ENCODE results near the gene MBTPS1.

Gene MBTPS1

GRCh38 chr16:84088695-84089395 lies 27.9 kb downstream of the MBTPS1 start:
- no peaks in the 10 kb centered on the region for H3K27me3 ChIP-seq (ENCODE audit: control insufficient read depth in 5 of 5, insufficient read depth in 4 of 5, low read length in 5 of 5)
- no peak overlapping the region for H3K4me3 ChIP-seq (ENCODE audit: low read depth in 1 of 5, low read length in 5 of 5)
- H3K9ac ChIP-seq (ENCODE audit: low read length in 5 of 5): no peak overlapping the region
- H3K27ac ChIP-seq (ENCODE audit: low read depth, low read length): no peak overlapping the region
- no peaks in the 10 kb centered on the region for H3K9me3 ChIP-seq (ENCODE audit: control insufficient read depth in 5 of 5, low read length in 5 of 5)
- peaks cover 30 to 93% (median 91%) of the 10 kb centered on the region in 5 donors for H3K36me3 ChIP-seq (ENCODE audit: control insufficient read depth in 5 of 5, insufficient read depth in 5 of 5, low read length in 5 of 5)
- peaks cover 0 to 3% (median 0%) of the 10 kb centered on the region in 5 donors for H3K4me1 ChIP-seq (ENCODE audit: control insufficient read depth in 5 of 5, insufficient read depth in 5 of 5, low read length in 5 of 5)

- H3K4me3 ChIP-seq (ENCODE audit: low read depth in 1 of 5, low read length in 5 of 5): no peak overlapping the region
- H3K27ac ChIP-seq (ENCODE audit: low read depth, low read length): no peak overlapping the region
- H3K27me3 ChIP-seq (ENCODE audit: control insufficient read depth in 5 of 5, insufficient read depth in 4 of 5, low read length in 5 of 5): no peaks in the 10 kb centered on the region
- no peak overlapping the region for H3K9ac ChIP-seq (ENCODE audit: low read length in 5 of 5)
- no peaks in the 10 kb centered on the region for H3K9me3 ChIP-seq (ENCODE audit: control insufficient read depth in 5 of 5, low read length in 5 of 5)
- H3K4me1 ChIP-seq (ENCODE audit: control insufficient read depth in 5 of 5, insufficient read depth in 5 of 5, low read length in 5 of 5): peaks cover 0 to 6% (median 3%) of the 10 kb centered on the region in 5 donors
- H3K36me3 ChIP-seq (ENCODE audit: control insufficient read depth in 5 of 5, insufficient read depth in 5 of 5, low read length in 5 of 5): peaks cover 30 to 91% (median 86%) of the 10 kb centered on the region in 5 donors
Measured at GRCh38 chr16:84087466-84088151, 29.1 kb downstream of the MBTPS1 start.

- H3K36me3 ChIP-seq (ENCODE audit: control insufficient read depth in 5 of 5, insufficient read depth in 5 of 5, low read length in 5 of 5): peaks cover 27 to 91% (median 86%) of the 10 kb centered on the region in 5 donors
- no peak overlapping the region for H3K4me3 ChIP-seq (ENCODE audit: low read depth in 1 of 5, low read length in 5 of 5)
- H3K9ac ChIP-seq (ENCODE audit: low read length in 5 of 5): no peak overlapping the region
- H3K9me3 ChIP-seq (ENCODE audit: control insufficient read depth in 5 of 5, low read length in 5 of 5): no peaks in the 10 kb centered on the region
- H3K27ac ChIP-seq (ENCODE audit: low read depth, low read length): no peak overlapping the region
- H3K4me1 ChIP-seq (ENCODE audit: control insufficient read depth in 5 of 5, insufficient read depth in 5 of 5, low read length in 5 of 5): peaks cover 0 to 6% (median 3%) of the 10 kb centered on the region in 5 donors
- no peaks in the 10 kb centered on the region for H3K27me3 ChIP-seq (ENCODE audit: control insufficient read depth in 5 of 5, insufficient read depth in 4 of 5, low read length in 5 of 5)
Measured at GRCh38 chr16:84087001-84087400, 29.7 kb downstream of the MBTPS1 start.

GRCh38 chr16:84086341-84086740 lies 30.4 kb downstream of the MBTPS1 start:
- no peaks in the 10 kb centered on the region for H3K27me3 ChIP-seq (ENCODE audit: control insufficient read depth in 5 of 5, insufficient read depth in 4 of 5, low read length in 5 of 5)
- no peak overlapping the region for H3K4me3 ChIP-seq (ENCODE audit: low read depth in 1 of 5, low read length in 5 of 5)
- H3K9ac ChIP-seq (ENCODE audit: low read length in 5 of 5): no peak overlapping the region
- no peaks in the 10 kb centered on the region for H3K9me3 ChIP-seq (ENCODE audit: control insufficient read depth in 5 of 5, low read length in 5 of 5)
- peaks cover 0 to 6% (median 3%) of the 10 kb centered on the region in 5 donors for H3K4me1 ChIP-seq (ENCODE audit: control insufficient read depth in 5 of 5, insufficient read depth in 5 of 5, low read length in 5 of 5)
- peaks cover 23 to 91% (median 86%) of the 10 kb centered on the region in 5 donors for H3K36me3 ChIP-seq (ENCODE audit: control insufficient read depth in 5 of 5, insufficient read depth in 5 of 5, low read length in 5 of 5)
- H3K27ac ChIP-seq (ENCODE audit: low read depth, low read length): no peak overlapping the region

GRCh38 chr16:84085773-84086172 lies 31.0 kb downstream of the MBTPS1 start:
- peaks cover 22 to 91% (median 87%) of the 10 kb centered on the region in 5 donors for H3K36me3 ChIP-seq (ENCODE audit: control insufficient read depth in 5 of 5, insufficient read depth in 5 of 5, low read length in 5 of 5)
- H3K27me3 ChIP-seq (ENCODE audit: control insufficient read depth in 5 of 5, insufficient read depth in 4 of 5, low read length in 5 of 5): no peaks in the 10 kb centered on the region
- no peak overlapping the region for H3K9ac ChIP-seq (ENCODE audit: low read length in 5 of 5)
- no peak overlapping the region for H3K27ac ChIP-seq (ENCODE audit: low read depth, low read length)
- no peak overlapping the region for H3K4me3 ChIP-seq (ENCODE audit: low read depth in 1 of 5, low read length in 5 of 5)
- H3K9me3 ChIP-seq (ENCODE audit: control insufficient read depth in 5 of 5, low read length in 5 of 5): no peaks in the 10 kb centered on the region
- peaks cover 0 to 6% (median 3%) of the 10 kb centered on the region in 5 donors for H3K4me1 ChIP-seq (ENCODE audit: control insufficient read depth in 5 of 5, insufficient read depth in 5 of 5, low read length in 5 of 5)

GRCh38 chr16:84085271-84085667 lies 31.5 kb downstream of the MBTPS1 start:
- Histone ChIP-seq H3K9ac (ENCODE audit: low read length in 5 of 5) (no peak overlapping the region), H3K9me3 (ENCODE audit: control insufficient read depth in 5 of 5, low read length in 5 of 5) (no peaks in the 10 kb centered on the region), H3K27ac (ENCODE audit: low read depth, low read length) (no peak overlapping the region), H3K36me3 (ENCODE audit: control insufficient read depth in 5 of 5, insufficient read depth in 5 of 5, low read length in 5 of 5) (peaks cover 20 to 91% (median 88%) of the 10 kb centered on the region in 5 donors), H3K4me1 (ENCODE audit: control insufficient read depth in 5 of 5, insufficient read depth in 5 of 5, low read length in 5 of 5) (peaks cover 0 to 6% (median 3%) of the 10 kb centered on the region in 5 donors), H3K4me3 (ENCODE audit: low read depth in 1 of 5, low read length in 5 of 5) (no peak overlapping the region), H3K27me3 (ENCODE audit: control insufficient read depth in 5 of 5, insufficient read depth in 4 of 5, low read length in 5 of 5) (no peaks in the 10 kb centered on the region)

- H3K4me1 ChIP-seq (ENCODE audit: control insufficient read depth in 5 of 5, insufficient read depth in 5 of 5, low read length in 5 of 5): peaks cover 0 to 6% (median 3%) of the 10 kb centered on the region in 5 donors
- no peak overlapping the region for H3K4me3 ChIP-seq (ENCODE audit: low read depth in 1 of 5, low read length in 5 of 5)
- no peak overlapping the region for H3K27ac ChIP-seq (ENCODE audit: low read depth, low read length)
- H3K27me3 ChIP-seq (ENCODE audit: control insufficient read depth in 5 of 5, insufficient read depth in 4 of 5, low read length in 5 of 5): no peaks in the 10 kb centered on the region
- peaks cover 16 to 91% (median 88%) of the 10 kb centered on the region in 5 donors for H3K36me3 ChIP-seq (ENCODE audit: control insufficient read depth in 5 of 5, insufficient read depth in 5 of 5, low read length in 5 of 5)
- no peaks in the 10 kb centered on the region for H3K9me3 ChIP-seq (ENCODE audit: control insufficient read depth in 5 of 5, low read length in 5 of 5)
- no peak overlapping the region for H3K9ac ChIP-seq (ENCODE audit: low read length in 5 of 5)
Measured at GRCh38 chr16:84084570-84085270, 32.0 kb downstream of the MBTPS1 start.

GRCh38 chr16:84082835-84083569 lies 33.7 kb downstream of the MBTPS1 start:
- Histone ChIP-seq H3K27me3 (ENCODE audit: control insufficient read depth in 5 of 5, insufficient read depth in 4 of 5, low read length in 5 of 5) (no peaks in the 10 kb centered on the region), H3K9ac (ENCODE audit: low read length in 5 of 5) (no peak overlapping the region), H3K36me3 (ENCODE audit: control insufficient read depth in 5 of 5, insufficient read depth in 5 of 5, low read length in 5 of 5) (peaks cover 17 to 90% (median 88%) of the 10 kb centered on the region in 5 donors), H3K4me3 (ENCODE audit: low read depth in 1 of 5, low read length in 5 of 5) (no peak overlapping the region), H3K4me1 (ENCODE audit: control insufficient read depth in 5 of 5, insufficient read depth in 5 of 5, low read length in 5 of 5) (peaks cover 0 to 6% (median 3%) of the 10 kb centered on the region in 5 donors), H3K27ac (ENCODE audit: low read depth, low read length) (no peak overlapping the region), H3K9me3 (ENCODE audit: control insufficient read depth in 5 of 5, low read length in 5 of 5) (no peaks in the 10 kb centered on the region)

GRCh38 chr16:84082110-84082509 lies 34.6 kb downstream of the MBTPS1 start:
- no peak overlapping the region for H3K9ac ChIP-seq (ENCODE audit: low read length in 5 of 5)
- no peak overlapping the region for H3K4me3 ChIP-seq (ENCODE audit: low read depth in 1 of 5, low read length in 5 of 5)
- H3K27me3 ChIP-seq (ENCODE audit: control insufficient read depth in 5 of 5, insufficient read depth in 4 of 5, low read length in 5 of 5): no peaks in the 10 kb centered on the region
- H3K36me3 ChIP-seq (ENCODE audit: control insufficient read depth in 5 of 5, insufficient read depth in 5 of 5, low read length in 5 of 5): peaks cover 18 to 88% (median 83%) of the 10 kb centered on the region in 5 donors
- H3K27ac ChIP-seq (ENCODE audit: low read depth, low read length): no peak overlapping the region
- H3K4me1 ChIP-seq (ENCODE audit: control insufficient read depth in 5 of 5, insufficient read depth in 5 of 5, low read length in 5 of 5): peaks cover 0 to 6% (median 3%) of the 10 kb centered on the region in 5 donors
- no peaks in the 10 kb centered on the region for H3K9me3 ChIP-seq (ENCODE audit: control insufficient read depth in 5 of 5, low read length in 5 of 5)
